GM12878 (cell line): ENCODE measurements around the gene GPR119. TPM values are rescaled to one million over a fixed set of nuclear protein-coding genes. Genes with fewer than 3 reads are reported as not detected.

Experiments
- ATAC-seq: fragments of 200-7000 bp; cut with Tn5 transposase; 3 replicates; pipeline ENCODE4 v1.9.1; 2020; ENCODE audit warnings: mild to moderate bottlenecking, moderate library complexity
- BruUV-seq: library from RNA; stranded (reverse); fragments of 400-500 nt; replicated peaks from 2 replicates; lab custom pipeline; 2021; lab: Mats Ljungman, UMichigan
- CTCF ChIA-PET: fragments of 300-600 bp; sonication (Branson Sonifier 250); formaldehyde crosslinking; extraction: SDS; loops from one replicate; lab custom pipeline; 2021; ENCODE audit warnings: inconsistent platforms; lab: Yijun Ruan, JAX
- POLR2A ChIA-PET: fragments of 350-600 bp; formaldehyde crosslinking; extraction: SDS; loops from one replicate; lab custom pipeline; 2021; ENCODE audit warnings: inconsistent platforms; lab: Charles Lee
- RAD21 ChIA-PET: fragments of 300-600 bp; sonication (Branson Sonifier 250); formaldehyde crosslinking; loops from one replicate; lab custom pipeline; 2023; ENCODE audit warnings: antibody characterized with exemption; ENCODE audit not compliant: unreplicated experiment; lab: Charles Lee
- SMC1A ChIA-PET: fragments of 300-600 bp; sonication (Branson Sonifier 250); formaldehyde crosslinking; loops from one replicate; lab custom pipeline; 2023; ENCODE audit not compliant: unreplicated experiment, uncharacterized antibody; lab: Charles Lee
- DNase-seq: peaks from one replicate; pipeline ENCODE4 v3.0.0-alpha.2; 2011; ENCODE audit warnings: low read depth, low spot score
- FAIRE-seq: peaks from 3 replicates; lab custom pipeline; 2011; peaks lifted over from hg19 to GRCh38; lab: Jason Lieb, UNC
- H2AFZ ChIP-seq: 2 replicates; pipeline ENCODE4 v1.6.0; 2011; ENCODE audit warnings: low read depth, low read length, control low read depth; ENCODE audit not compliant: control insufficient read depth
- H3K27ac ChIP-seq: 2 replicates; pipeline ENCODE4 v1.5.1; 2011; ENCODE audit warnings: control low read depth; ENCODE audit not compliant: control insufficient read depth, insufficient read depth
- H3K27me3 ChIP-seq, 2 experiments: replicated peaks in 1 of 2; 2 replicates each; pipeline versions ENCODE4 v1.6.0 to v1.6.1; 2011; ENCODE audit warnings: low read length in 1 of 2; ENCODE audit not compliant: control insufficient read depth in 2 of 2, insufficient read depth in 2 of 2
- H3K36me3 ChIP-seq, 2 experiments: 2 replicates each; pipeline ENCODE4 v1.5.1; 2011; ENCODE audit warnings: low read length in 1 of 2; ENCODE audit not compliant: control insufficient read depth in 2 of 2, insufficient read depth in 2 of 2
- H3K4me1 ChIP-seq: 2 replicates; pipeline ENCODE4 v1.6.1; 2011; ENCODE audit warnings: mild to moderate bottlenecking, low read length, moderate library complexity, mixed read lengths; ENCODE audit not compliant: control insufficient read depth, insufficient read depth
- H3K4me2 ChIP-seq: 2 replicates; pipeline ENCODE4 v1.6.0; 2011; ENCODE audit warnings: control low read depth; ENCODE audit not compliant: control insufficient read depth, insufficient read depth
- H3K4me3 ChIP-seq: fragments of 200-600 bp; sonication (generic); 2 replicates; pipeline ENCODE4 v1.5.1; 2016
- H3K79me2 ChIP-seq: 2 replicates; pipeline ENCODE4 v1.6.0; 2011; ENCODE audit warnings: low read length; ENCODE audit not compliant: control insufficient read depth, insufficient read depth
- H3K9ac ChIP-seq: 2 replicates; pipeline ENCODE4 v1.8.0; 2011; ENCODE audit warnings: low read length, control low read depth, mixed read lengths; ENCODE audit not compliant: control insufficient read depth, insufficient read depth
- H3K9me3 ChIP-seq: replicated peaks from 3 replicates; pipeline ENCODE4 v1.5.1; 2011; ENCODE audit warnings: mild to moderate bottlenecking, low read length; ENCODE audit not compliant: control insufficient read depth, insufficient read depth
- H4K20me1 ChIP-seq: 2 replicates; pipeline ENCODE4 v1.6.0; 2011; ENCODE audit not compliant: control insufficient read depth, insufficient read depth
- ATF7 ChIP-seq: fragments of 450-650 bp; IDR thresholded peaks from 2 replicates; pipeline ENCODE4 v1.6.1; 2016; ENCODE audit warnings: low read depth, mild to moderate bottlenecking
- CREB1 ChIP-seq: IDR thresholded peaks from 2 replicates; pipeline ENCODE4 v1.6.1; 2012; ENCODE audit warnings: low read depth, mild to moderate bottlenecking, inconsistent platforms
- ESRRA ChIP-seq: IDR thresholded peaks from 2 replicates; pipeline ENCODE4 v1.6.1; 2012; ENCODE audit warnings: mild to moderate bottlenecking, low read length, improper control_type of control experiment
- HSF1 ChIP-seq: fragments of 150-350 bp; IDR thresholded peaks from 2 replicates; pipeline ENCODE4 v1.6.1; 2014; ENCODE audit warnings: mild to moderate bottlenecking, low read depth, low read length
- NBN ChIP-seq: fragments of 450-650 bp; IDR thresholded peaks from 2 replicates; pipeline ENCODE4 v1.6.1; 2016
- NFIC ChIP-seq: IDR thresholded peaks from 2 replicates; pipeline ENCODE4 v1.6.1; 2012; ENCODE audit warnings: low read depth, mild to moderate bottlenecking, inconsistent platforms, low read length, moderate library complexity
- POLR2A ChIP-seq: IDR thresholded peaks from 2 replicates; pipeline ENCODE4 v1.6.1; 2011; ENCODE audit warnings: low read depth, mild to moderate bottlenecking, low read length
- RB1 ChIP-seq: fragments of 450-650 bp; formaldehyde crosslinking; IDR thresholded peaks from 2 replicates; pipeline ENCODE4 v1.6.1; 2017; ENCODE audit warnings: mild to moderate bottlenecking, borderline replicate concordance
- RBBP5 ChIP-seq: fragments of 200-600 bp; sonication (generic); conservative IDR thresholded peaks from 2 replicates; pipeline ENCODE4 v1.6.1; 2016
- RCOR1 ChIP-seq: conservative IDR thresholded peaks from 2 replicates; pipeline ENCODE4 v1.6.1; 2012; ENCODE audit warnings: low read depth, low read length, improper control_type of control experiment
- ZNF274 ChIP-seq: IDR thresholded peaks from one replicate; pipeline ENCODE4 v1.8.0; 2011; ENCODE audit not compliant: insufficient read length, insufficient read depth
- in situ Hi-C: fragments of 300-500 bp; cut with MboI; formaldehyde crosslinking; loops from 9 replicates; pipeline ENCODE4 v1.14.3; 2018; ENCODE audit warnings: mixed read lengths
- intact Hi-C: fragments of 100-400 bp; cut with micrococcal nuclease; formaldehyde crosslinking; loops from one replicate; pipeline ENCODE4 v1.14.2; 2022; ENCODE audit not compliant: unreplicated experiment
- polyA plus RNA-seq, 11 experiments: library from polyadenylated mRNA; depleted of rRNA in 4 of 11; unstranded in 6 of 11; stranded (reverse) in 5 of 11; fragments of >200 nt; fragmentation: Nextera tagmentation in 4 of 11; fragmentation: Illumina TruSeq in 1 of 11; extraction: Ambion mirVana in 4 of 11; extraction: Trizol in 1 of 11; gene quantifications; 1 replicate in 1 of 11; 2 replicates in 10 of 11; pipeline versions ENCODE4 v1.2.1 to v1.2.3, GENCODE V29; 2011 to 2016; ENCODE audit warnings: inconsistent platforms in 2 of 11, missing spikeins in 2 of 11, low read depth in 1 of 11
- total RNA-seq, 4 experiments: library from RNA; depleted of rRNA in 3 of 4; stranded (reverse); fragments of >200 nt in 3 of 4; fragmentation: Illumina TruSeq in 1 of 4; extraction: Trizol in 1 of 4; gene quantifications; 2 replicates each; pipeline versions ENCODE4 v1.2.1 to v1.2.3, GENCODE V29; 2013 to 2021
- TF ChIP-seq, protein P1 (sequence below): fragments of 450-650 bp; formaldehyde crosslinking; IDR thresholded peaks from 2 replicates; pipeline ENCODE4 v1.4.0; 2020; ENCODE audit warnings: mild to moderate bottlenecking, moderate library complexity
- TF ChIP-seq, protein P2 (sequence below): IDR thresholded peaks from 2 replicates; pipeline ENCODE4 v1.6.1; 2011; ENCODE audit warnings: mild to moderate bottlenecking, low read depth, low read length, moderate library complexity; ENCODE audit not compliant: insufficient replicate concordance

The GPR119 gene
- total and polyA plus RNA-seq, 10 of the 15 experiments (the other 5 are each of a cell fraction or from before 2014, with no cell fraction given), result not detected

GRCh38 chrX:130378024-130378669 is 7.3 kb downstream of the GPR119 start (continued):
- TF ChIP-seq, protein P1, sequence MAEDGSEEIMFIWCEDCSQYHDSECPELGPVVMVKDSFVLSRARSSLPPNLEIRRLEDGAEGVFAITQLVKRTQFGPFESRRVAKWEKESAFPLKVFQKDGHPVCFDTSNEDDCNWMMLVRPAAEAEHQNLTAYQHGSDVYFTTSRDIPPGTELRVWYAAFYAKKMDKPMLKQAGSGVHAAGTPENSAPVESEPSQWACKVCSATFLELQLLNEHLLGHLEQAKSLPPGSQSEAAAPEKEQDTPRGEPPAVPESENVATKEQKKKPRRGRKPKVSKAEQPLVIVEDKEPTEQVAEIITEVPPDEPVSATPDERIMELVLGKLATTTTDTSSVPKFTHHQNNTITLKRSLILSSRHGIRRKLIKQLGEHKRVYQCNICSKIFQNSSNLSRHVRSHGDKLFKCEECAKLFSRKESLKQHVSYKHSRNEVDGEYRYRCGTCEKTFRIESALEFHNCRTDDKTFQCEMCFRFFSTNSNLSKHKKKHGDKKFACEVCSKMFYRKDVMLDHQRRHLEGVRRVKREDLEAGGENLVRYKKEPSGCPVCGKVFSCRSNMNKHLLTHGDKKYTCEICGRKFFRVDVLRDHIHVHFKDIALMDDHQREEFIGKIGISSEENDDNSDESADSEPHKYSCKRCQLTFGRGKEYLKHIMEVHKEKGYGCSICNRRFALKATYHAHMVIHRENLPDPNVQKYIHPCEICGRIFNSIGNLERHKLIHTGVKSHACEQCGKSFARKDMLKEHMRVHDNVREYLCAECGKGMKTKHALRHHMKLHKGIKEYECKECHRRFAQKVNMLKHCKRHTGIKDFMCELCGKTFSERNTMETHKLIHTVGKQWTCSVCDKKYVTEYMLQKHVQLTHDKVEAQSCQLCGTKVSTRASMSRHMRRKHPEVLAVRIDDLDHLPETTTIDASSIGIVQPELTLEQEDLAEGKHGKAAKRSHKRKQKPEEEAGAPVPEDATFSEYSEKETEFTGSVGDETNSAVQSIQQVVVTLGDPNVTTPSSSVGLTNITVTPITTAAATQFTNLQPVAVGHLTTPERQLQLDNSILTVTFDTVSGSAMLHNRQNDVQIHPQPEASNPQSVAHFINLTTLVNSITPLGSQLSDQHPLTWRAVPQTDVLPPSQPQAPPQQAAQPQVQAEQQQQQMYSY, result no peak

DNA sequence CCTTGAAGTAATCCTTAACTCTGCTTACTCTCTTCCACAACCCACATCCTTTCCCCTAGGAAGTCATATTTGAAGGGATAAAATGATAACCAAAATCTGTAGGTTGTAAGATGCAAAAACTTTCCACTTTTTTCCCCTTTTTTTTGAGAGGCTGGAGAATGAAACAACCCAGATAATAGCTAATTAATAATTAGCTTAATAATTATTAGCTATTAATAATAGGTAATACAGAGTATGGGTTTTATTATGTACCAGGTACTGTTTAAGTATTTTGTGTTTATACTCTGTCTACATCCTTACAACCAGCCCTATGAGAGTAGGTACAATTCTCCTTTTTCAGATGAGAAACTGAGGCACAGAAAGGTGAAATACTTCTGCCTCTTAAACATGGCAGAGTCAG is 9.4 kb downstream of the GPR119 start:
- Histone ChIP-seq H4K20me1 (no peaks in the 10 kb centered on the region), H3K9me3 (no peaks in the 10 kb centered on the region), H3K9ac (no peak overlapping the region), H2AFZ (no peak overlapping the region), H3K27me3 (no peaks in the 10 kb centered on the region), H3K4me1 (no peaks in the 10 kb centered on the region), H3K27ac (no peak overlapping the region), H3K4me3 (no peak overlapping the region), H3K4me2 (no peak overlapping the region), H3K36me3 (no peaks in the 10 kb centered on the region; a peak in 1 of 4 replicates), H3K79me2 (no peaks in the 10 kb centered on the region)
- no peak for ATAC-seq
- intact Hi-C loops (no loop called here), in situ Hi-C loops (no loop called here)
- TF ChIP-seq RB1 (no peak), ATF7 (no peak), HSF1 (no peak), ZNF274 (no peak), NBN (no peak), POLR2A (no peak), RCOR1 (no peak), NFIC (no peak), CREB1 (no peak), RBBP5 (no peak), ESRRA (no peak)
- TF ChIP-seq, protein P2, sequence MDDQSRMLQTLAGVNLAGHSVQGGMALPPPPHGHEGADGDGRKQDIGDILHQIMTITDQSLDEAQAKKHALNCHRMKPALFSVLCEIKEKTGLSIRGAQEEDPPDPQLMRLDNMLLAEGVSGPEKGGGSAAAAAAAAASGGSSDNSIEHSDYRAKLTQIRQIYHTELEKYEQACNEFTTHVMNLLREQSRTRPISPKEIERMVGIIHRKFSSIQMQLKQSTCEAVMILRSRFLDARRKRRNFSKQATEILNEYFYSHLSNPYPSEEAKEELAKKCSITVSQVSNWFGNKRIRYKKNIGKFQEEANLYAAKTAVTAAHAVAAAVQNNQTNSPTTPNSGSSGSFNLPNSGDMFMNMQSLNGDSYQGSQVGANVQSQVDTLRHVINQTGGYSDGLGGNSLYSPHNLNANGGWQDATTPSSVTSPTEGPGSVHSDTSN, result no peak
- SMC1A ChIA-PET, result interaction anchor here (0.8 kb wide), 1 partner anchor 33 kb away, joined by 3 read pairs; no protein-coding TSS in a partner anchor
- RAD21 ChIA-PET, result no interaction called here
- BruUV-seq, result no TSS peak
- POLR2A ChIA-PET, result no interaction called here
- no peak for DNase-seq
- CTCF ChIA-PET, result no interaction called here
- no peak for FAIRE-seq
